Measurements from ENCODE around the gene GTF2F2. TPM values are rescaled to one million over a fixed set of nuclear protein-coding genes. Genes with fewer than 3 reads are reported as not detected.

Gene GTF2F2
- total and polyA plus RNA-seq, 2 donors (not counting 1 experiment from before 2014, with no cell fraction given), result 5.9 to 19.6 TPM

DNA sequence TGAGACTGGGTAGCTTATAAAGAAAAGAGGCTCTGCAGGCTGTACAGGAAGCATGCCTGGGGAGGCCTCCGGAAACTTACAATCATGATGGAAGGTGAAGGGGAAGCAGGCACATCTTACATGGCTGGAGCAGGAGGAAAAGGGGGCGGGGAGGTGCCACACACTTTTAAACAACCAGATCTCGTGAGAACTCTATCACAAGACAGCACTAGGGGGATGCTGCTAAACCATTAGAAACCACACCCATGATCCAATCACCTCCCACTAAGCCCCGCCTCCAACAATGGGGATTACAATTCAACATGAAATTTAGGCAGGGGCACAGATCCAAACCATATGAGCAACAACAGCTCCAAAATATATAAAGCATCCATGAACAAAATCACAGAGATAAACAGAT lies 46.5 kb upstream of the GTF2F2 start:
- H3K4me3 ChIP-seq (ENCODE audit: control extremely low read depth in 1 of 5, extremely low read depth in 1 of 5, insufficient read depth in 1 of 5, low read depth in 2 of 5, low read length in 4 of 5), result no peak overlapping the region
- CTCF ChIA-PET, result no interaction called here

GRCh38 chr13:45074721-45075120 lies 45.6 kb upstream of the GTF2F2 start:
- H2AFZ ChIP-seq (ENCODE audit: insufficient read depth, low read depth, low read length, poor library complexity, severe bottlenecking), result no peak overlapping the region
- H3K4me3 ChIP-seq (ENCODE audit: control extremely low read depth in 1 of 5, extremely low read depth in 1 of 5, insufficient read depth in 1 of 5, low read depth in 2 of 5, low read length in 4 of 5), result no peak overlapping the region
- no peaks in the 10 kb centered on the region for H3K36me3 ChIP-seq (replicated peaks in 1 of 2; ENCODE audit: control extremely low read depth in 1 of 2, control insufficient read depth in 1 of 2, extremely low read depth in 1 of 2, insufficient read depth in 2 of 2, low read length in 1 of 2)
- intact Hi-C loops (cut with micrococcal nuclease), result no loop called here
- POLR2A ChIA-PET, result no interaction called here
- no peaks in the 10 kb centered on the region for H3K9me3 ChIP-seq (ENCODE audit: control extremely low read depth in 1 of 3, control insufficient read depth in 2 of 3, insufficient read depth in 1 of 3, low read length in 2 of 3)
- no peak for DNase-seq
- no peaks in the 10 kb centered on the region for H4K20me1 ChIP-seq (ENCODE audit: control insufficient read depth, insufficient read depth, low read length, poor library complexity, severe bottlenecking)
- Mint-ChIP-seq H3K4me3 (no peak overlapping the region), H3K4me1 (no peaks in the 10 kb centered on the region), H3K27me3 (peaks cover 20% of the 10 kb centered on the region), H3K9me3 (ENCODE audit: insufficient read depth) (no peaks in the 10 kb centered on the region), H3K27ac (no peak overlapping the region)
- no peaks in the 10 kb centered on the region for H3K4me1 ChIP-seq (ENCODE audit: control insufficient read depth in 2 of 2, insufficient read depth in 2 of 2, low read length in 2 of 2)
- no CpG with 5 or more reads among the region's 6 CpGs for WGBS (ENCODE audit: insufficient coverage)
- no peak overlapping the region for H3K9ac ChIP-seq (ENCODE audit: low read length)
- CTCF ChIA-PET, result no interaction called here
- TF ChIP-seq, protein P1, sequence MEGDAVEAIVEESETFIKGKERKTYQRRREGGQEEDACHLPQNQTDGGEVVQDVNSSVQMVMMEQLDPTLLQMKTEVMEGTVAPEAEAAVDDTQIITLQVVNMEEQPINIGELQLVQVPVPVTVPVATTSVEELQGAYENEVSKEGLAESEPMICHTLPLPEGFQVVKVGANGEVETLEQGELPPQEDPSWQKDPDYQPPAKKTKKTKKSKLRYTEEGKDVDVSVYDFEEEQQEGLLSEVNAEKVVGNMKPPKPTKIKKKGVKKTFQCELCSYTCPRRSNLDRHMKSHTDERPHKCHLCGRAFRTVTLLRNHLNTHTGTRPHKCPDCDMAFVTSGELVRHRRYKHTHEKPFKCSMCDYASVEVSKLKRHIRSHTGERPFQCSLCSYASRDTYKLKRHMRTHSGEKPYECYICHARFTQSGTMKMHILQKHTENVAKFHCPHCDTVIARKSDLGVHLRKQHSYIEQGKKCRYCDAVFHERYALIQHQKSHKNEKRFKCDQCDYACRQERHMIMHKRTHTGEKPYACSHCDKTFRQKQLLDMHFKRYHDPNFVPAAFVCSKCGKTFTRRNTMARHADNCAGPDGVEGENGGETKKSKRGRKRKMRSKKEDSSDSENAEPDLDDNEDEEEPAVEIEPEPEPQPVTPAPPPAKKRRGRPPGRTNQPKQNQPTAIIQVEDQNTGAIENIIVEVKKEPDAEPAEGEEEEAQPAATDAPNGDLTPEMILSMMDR (IDR thresholded peaks at IDR 0.05), result no peak
- no peak for TF ChIP-seq EZH2 (IDR thresholded peaks at IDR 0.05; ENCODE audit: borderline replicate concordance, insufficient read depth, low read depth, low read length, poor library complexity, severe bottlenecking)
- H3K4me2 ChIP-seq (replicated peaks; ENCODE audit: low read depth, low read length, poor library complexity, severe bottlenecking), result no peak overlapping the region
- H3K79me2 ChIP-seq (ENCODE audit: control insufficient read depth, insufficient read depth, low read length), result no peaks in the 10 kb centered on the region
- peaks cover 0 to 4% (median 2%) of the 10 kb centered on the region in 4 experiments for H3K27me3 ChIP-seq (replicated peaks in 1 of 4; ENCODE audit: control extremely low read depth in 1 of 4, control insufficient read depth in 3 of 4, insufficient read depth in 4 of 4, low read length in 3 of 4)
- ATAC-seq (ENCODE audit: low read depth), result no peak
- H3K27ac ChIP-seq (ENCODE audit: low read length in 2 of 2), result no peak overlapping the region

More for the DNA sequence above, 46.5 kb upstream of the GTF2F2 start:
- Mint-ChIP-seq H3K27me3 (peaks cover 23% of the 10 kb centered on the region), H3K4me1 (no peaks in the 10 kb centered on the region), H3K9me3 (ENCODE audit: insufficient read depth) (no peaks in the 10 kb centered on the region), H3K4me3 (no peak overlapping the region), H3K27ac (no peak overlapping the region)
- H3K4me2 ChIP-seq (replicated peaks; ENCODE audit: low read depth, low read length, poor library complexity, severe bottlenecking), result no peak overlapping the region
- no peak overlapping the region for H3K9ac ChIP-seq (ENCODE audit: low read length)
- DNase-seq, result no peak
- no peaks in the 10 kb centered on the region for H3K9me3 ChIP-seq (ENCODE audit: control extremely low read depth in 1 of 3, control insufficient read depth in 2 of 3, insufficient read depth in 1 of 3, low read length in 2 of 3)
- no peak overlapping the region for H3K27ac ChIP-seq (ENCODE audit: low read length in 2 of 2)
- H3K79me2 ChIP-seq (ENCODE audit: control insufficient read depth, insufficient read depth, low read length), result no peaks in the 10 kb centered on the region
- POLR2A ChIA-PET, result no interaction called here
- TF ChIP-seq, protein P1 (IDR thresholded peaks at IDR 0.05), result no peak
- TF ChIP-seq EZH2 (IDR thresholded peaks at IDR 0.05; ENCODE audit: borderline replicate concordance, insufficient read depth, low read depth, low read length, poor library complexity, severe bottlenecking), result no peak
- intact Hi-C loops (cut with micrococcal nuclease), result no loop called here
- H3K36me3 ChIP-seq (replicated peaks in 1 of 2; ENCODE audit: control extremely low read depth in 1 of 2, control insufficient read depth in 1 of 2, extremely low read depth in 1 of 2, insufficient read depth in 2 of 2, low read length in 1 of 2), result no peaks in the 10 kb centered on the region
- WGBS (ENCODE audit: insufficient coverage), result 90% methylated on average over 1 of the region's 4 CpGs
- no peak for ATAC-seq (ENCODE audit: low read depth)
- H3K27me3 ChIP-seq (replicated peaks in 1 of 4; ENCODE audit: control extremely low read depth in 1 of 4, control insufficient read depth in 3 of 4, insufficient read depth in 4 of 4, low read length in 3 of 4), result peaks cover 0 to 4% (median 2%) of the 10 kb centered on the region in 4 experiments
- no peaks in the 10 kb centered on the region for H4K20me1 ChIP-seq (ENCODE audit: control insufficient read depth, insufficient read depth, low read length, poor library complexity, severe bottlenecking)
- H2AFZ ChIP-seq (ENCODE audit: insufficient read depth, low read depth, low read length, poor library complexity, severe bottlenecking), result no peak overlapping the region
- no peaks in the 10 kb centered on the region for H3K4me1 ChIP-seq (ENCODE audit: control insufficient read depth in 2 of 2, insufficient read depth in 2 of 2, low read length in 2 of 2)
